HG02763 (cell line): ENCODE measurements around the gene EPS8L1.

ENCODE experiments used
- ATAC-seq: cut with Tn5 transposase; IDR thresholded peaks from one replicate; pipeline ENCODE4 v1.9.1; 2021; ENCODE audit warnings: mild to moderate bottlenecking, moderate library complexity; ENCODE audit not compliant: unreplicated experiment

Gene EPS8L1

DNA sequence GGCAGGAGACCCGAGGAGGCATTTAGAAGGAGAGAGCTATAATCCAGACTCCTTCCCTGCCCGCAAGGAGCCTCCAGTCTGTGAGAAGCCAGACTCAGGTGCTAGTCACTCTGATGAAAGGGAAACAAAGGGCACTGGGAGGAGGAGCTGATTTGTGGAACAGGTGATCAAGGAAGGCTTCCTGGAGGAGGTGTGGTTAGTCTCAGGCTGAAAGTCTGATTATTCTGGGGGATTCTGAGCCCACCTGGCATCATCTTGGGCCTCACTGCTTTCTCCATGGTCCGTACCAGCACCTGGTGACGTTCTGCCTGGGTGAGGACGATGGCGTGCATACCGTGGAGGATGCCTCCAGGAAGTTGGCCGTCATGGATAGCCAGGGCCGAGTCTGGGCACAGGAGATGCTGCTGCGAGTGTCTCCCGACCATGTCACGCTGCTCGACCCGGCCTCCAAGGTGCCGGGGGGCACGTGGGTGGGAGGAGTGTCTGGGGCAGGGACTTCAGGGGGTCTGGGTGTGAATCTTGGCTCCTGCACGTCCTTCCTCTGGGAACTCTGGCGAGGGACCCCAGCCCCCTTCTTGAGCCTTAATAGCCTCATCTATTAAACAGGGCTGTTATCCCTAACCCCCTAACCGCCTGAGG lies 3.9 kb downstream of the EPS8L1 start:
- no peak for ATAC-seq

DNA sequence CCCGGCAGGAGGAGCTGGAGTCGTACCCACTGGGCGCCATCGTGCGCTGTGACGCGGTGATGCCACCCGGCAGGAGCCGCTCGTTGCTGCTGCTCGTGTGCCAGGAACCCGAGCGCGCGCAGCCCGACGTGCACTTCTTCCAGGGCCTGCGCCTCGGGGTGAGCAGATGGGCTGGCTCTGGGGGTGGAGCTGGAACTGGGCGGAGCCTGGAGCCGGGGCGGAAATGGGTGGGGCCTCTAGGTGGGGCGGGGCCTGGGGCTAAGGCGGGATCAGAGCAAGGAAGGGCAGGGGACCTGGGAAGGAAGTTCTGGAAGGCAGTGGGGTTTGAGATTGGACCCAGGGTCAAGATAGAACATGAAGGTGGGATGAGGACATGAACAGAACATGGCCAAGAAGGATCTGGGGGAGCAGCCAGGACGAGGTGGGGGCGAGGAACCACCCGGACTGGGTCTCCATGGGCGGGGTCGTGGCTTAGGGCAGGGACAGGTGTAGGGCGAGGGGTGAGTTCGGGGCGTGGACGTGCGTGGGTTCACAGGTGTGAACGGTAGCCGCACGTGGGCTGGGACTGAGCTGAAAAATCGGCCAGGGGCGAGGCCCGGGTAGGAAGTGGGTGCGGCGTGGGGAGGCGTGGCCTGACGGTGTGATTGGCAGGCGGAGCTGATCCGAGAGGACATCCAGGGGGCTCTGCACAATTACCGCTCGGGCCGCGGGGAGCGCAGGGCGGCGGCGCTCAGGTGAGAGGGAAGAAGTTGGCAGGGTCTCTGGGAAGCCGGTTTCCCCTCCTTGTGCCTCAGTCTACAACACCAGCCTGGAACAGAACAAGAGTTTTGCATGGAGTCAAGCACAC lies 4.7 kb downstream of the EPS8L1 start:
- ATAC-seq, result no peak

GRCh38 chr19:55080968-55081769 lies 5.5 kb downstream of the EPS8L1 start:
- ATAC-seq, result no peak

DNA sequence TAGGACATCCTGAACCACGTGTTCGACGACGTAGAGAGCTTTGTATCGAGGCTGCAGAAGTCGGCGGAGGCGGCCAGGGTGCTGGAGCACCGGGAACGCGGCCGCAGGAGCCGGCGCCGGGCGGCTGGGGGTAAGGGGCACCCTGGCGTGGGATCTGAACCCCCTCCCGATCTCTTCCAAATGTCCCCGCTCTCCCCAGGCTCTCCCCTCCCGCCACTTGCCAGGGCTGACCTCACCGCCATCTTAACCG lies 6.0 kb downstream of the EPS8L1 start:
- no peak for ATAC-seq

DNA sequence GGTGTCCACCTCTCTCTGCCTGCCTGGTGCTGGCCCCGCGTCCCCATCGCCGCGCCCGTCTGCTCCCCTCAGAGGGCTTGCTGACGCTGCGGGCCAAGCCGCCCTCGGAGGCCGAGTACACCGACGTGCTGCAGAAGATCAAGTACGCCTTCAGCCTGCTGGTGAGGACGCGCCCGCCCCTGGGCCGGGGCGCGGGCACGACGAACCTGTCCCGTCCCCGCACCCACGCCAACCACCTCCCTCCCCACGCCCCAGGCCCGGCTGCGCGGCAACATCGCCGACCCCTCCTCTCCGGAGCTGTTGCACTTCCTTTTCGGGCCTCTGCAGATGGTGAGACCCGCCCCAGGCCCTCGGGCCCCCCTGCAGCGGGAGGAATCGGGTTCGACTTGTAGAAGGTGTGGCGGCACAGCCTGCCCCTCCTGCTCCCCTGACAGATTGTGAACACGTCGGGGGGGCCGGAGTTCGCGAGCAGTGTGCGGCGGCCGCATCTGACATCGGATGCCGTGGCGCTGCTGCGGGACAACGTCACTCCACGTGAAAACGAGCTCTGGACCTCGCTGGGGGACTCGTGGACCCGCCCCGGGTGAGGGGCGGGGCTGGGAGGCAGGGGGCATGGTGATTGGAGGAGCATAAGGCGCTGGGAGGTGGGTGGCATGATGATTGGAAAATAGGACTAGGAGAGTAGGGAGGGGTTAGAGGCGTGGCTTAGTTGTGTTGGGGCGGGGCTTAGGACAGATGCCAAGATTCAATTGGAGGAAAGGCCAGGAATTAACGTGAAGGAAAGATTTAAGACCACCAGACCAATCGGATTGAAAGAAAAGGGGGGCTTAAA lies 6.6 kb downstream of the EPS8L1 start:
- no peak for ATAC-seq

GRCh38 chr19:55083004-55083850 lies 7.6 kb downstream of the EPS8L1 start:
- ATAC-seq, result no peak

GRCh38 chr19:55084416-55084815 lies 8.7 kb downstream of the EPS8L1 start:
- ATAC-seq, result no peak

DNA sequence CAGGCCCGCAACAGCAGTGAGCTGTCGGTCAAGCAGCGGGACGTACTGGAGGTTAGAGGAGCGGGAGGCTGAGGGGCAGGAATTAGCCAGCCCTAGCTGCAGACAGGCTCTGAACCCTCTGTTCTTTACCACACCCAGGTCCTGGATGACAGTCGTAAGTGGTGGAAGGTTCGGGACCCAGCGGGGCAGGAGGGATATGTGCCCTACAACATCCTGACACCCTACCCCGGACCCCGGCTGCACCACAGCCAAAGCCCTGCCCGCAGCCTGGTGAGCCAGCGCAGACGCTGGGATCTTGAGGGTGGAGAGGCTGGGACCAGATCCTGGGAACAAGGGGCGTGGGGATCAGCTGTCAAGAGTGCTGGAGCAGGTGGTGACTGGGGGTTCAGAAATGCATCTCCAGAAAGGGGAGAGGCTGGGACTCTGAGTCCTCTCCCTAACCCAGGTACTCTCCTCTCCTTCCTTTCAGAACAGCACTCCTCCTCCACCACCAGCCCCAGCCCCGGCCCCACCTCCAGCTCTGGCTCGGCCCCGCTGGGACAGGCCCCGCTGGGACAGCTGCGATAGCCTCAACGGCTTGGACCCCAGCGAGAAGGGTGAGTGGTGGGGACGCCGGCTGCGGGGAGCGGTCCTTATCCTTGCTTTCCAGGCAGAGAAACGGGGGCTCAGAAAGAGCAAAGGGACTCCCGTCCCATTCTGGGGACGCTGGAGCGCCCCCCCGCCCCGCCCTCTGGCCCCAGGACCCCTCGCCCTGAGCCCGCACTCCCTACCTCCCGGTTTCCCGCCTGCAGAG lies 10.4 kb downstream of the EPS8L1 start:
- ATAC-seq, result no peak

DNA sequence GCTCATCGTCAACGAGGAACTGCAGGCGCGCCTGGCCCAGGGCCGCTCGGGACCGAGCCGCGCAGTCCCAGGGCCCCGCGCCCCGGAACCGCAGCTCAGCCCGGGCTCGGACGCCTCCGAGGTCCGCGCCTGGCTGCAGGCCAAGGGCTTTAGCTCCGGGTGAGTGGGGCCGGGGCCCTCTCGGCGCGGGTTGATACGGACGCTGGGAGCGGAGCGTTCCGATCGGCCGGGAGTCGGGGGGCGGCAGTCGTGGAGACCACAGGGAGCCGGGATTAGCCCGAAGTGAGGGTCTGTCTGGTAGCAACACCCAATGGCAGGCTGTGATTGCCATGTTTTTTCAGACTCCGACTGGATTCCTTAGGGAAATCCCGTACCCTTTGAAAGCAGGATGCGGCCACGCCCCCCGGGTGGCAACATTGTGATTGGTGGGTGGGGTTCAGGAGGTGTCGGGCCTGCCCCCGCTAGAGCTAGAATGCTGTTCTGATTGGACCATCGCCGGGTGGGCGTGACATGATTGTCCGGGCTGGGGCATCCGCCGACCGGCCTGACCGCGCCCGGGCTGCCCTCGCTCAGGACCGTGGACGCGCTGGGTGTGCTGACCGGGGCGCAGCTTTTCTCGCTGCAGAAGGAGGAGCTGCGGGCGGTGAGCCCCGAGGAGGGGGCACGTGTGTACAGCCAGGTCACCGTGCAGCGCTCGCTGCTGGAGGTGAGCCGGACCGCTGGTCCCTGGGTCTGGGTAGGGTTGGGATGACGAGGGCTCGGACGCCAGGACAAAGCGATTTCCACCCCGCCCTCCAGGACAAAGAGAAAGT lies 11.3 kb downstream of the EPS8L1 start:
- ATAC-seq, result no peak

- no peak for ATAC-seq
These were observed 11.9 kb downstream of the EPS8L1 start for GRCh38 chr19:55087542-55087901.

DNA sequence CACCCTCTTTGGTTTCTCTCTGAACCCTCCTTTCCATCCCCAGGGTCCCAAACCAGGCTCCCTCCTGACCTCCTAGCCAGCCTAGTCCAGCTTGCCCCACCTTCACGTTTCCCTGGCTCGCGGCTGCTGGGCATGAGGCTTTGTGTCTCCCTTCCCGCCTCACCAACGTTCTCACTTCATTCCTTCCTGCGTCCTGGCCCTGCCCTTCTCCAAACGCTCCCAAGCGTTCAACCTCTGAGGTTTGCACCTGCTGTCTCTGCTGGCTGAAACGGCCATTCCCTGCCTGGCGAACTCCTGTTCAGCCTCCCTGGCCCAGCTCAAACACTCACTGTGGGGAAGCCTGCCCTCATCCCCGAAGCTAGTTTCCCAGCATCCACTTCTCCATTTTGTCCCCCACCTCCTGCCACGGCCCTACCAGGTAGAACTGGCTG lies 12.4 kb downstream of the EPS8L1 start:
- ATAC-seq, result no peak

GRCh38 chr19:55088543-55089341 lies 13.1 kb downstream of the EPS8L1 start:
- ATAC-seq, result no peak

GRCh38 chr19:55089342-55089944 lies 13.8 kb downstream of the EPS8L1 start:
- ATAC-seq, result no peak

GRCh38 chr19:55090564-55090963 lies 14.9 kb downstream of the EPS8L1 start:
- ATAC-seq, result no peak

- ATAC-seq, result no peak
These were observed 15.6 kb downstream of the EPS8L1 start for GRCh38 chr19:55091126-55091910.

DNA sequence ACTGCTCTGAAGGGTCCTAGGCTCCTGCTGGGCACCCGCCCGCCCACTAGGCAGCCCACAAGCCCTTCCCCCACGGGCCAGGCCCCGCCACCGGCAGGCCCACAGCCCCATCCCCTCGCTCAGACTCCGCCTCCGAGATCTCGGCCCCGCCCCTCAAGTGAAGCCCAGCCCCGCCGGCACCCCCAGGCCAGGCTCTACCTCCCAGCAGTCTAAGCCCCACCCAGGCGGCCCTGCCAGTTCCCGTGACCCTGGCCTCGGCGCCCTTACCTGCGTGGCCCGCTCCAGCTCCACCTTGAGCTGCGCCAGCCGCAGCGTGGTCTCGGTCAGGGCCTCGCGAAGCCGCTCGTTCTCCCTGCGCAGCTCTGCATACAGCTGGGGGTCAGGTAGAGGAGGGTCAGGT lies 16.3 kb downstream of the EPS8L1 start:
- no peak for ATAC-seq
